ENCODE results near the gene ZNF716.
"Not testable (repeated sequence)": the region's sequence is repeated elsewhere in the genome, so short reads cannot be mapped to it uniquely, and the experiment has no call there.

The ZNF716 gene

DNA sequence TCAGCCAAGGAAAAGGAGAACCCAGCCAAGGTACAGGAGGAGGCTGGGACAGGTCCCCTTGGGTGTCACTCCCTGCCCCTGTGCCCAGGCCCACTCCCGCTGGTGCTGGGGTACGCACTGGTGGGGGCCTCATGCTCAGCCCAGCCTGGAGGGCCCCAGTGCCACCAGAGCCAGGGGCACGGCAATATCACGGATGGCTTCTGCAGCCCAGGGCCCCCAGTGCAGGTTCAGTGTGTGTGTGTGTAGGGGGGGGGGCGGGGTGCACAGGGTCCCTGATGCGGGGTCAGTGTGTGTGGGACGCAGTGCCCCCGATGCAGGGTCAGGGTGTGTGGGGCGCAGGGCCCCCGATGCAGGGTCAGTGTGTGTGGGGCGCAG, 23.4 kb upstream of the ZNF716 start:
- no peak for DNase-seq (ENCODE audit: low read depth)

DNA sequence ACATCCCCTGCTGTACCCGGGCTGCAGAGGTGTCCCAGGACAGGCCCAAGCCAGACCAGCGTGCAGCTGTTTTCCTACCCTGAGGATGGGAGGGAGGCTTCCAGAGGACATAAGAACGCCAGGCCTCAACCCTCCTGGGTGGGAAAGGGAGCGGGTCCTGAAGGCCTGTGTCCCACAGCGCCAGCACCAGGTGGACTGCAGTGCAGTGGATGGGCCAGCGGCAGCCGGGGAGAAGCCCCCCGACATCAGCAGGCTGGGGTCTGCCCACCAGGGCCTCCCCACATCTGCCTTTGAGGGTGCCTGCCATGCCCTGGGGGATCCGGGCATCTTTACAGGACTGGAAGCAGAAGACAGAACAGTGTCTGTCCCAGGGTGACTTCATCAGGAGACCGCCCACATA, 22.8 kb upstream of the ZNF716 start:
- no peak for DNase-seq (ENCODE audit: low read depth)

DNA sequence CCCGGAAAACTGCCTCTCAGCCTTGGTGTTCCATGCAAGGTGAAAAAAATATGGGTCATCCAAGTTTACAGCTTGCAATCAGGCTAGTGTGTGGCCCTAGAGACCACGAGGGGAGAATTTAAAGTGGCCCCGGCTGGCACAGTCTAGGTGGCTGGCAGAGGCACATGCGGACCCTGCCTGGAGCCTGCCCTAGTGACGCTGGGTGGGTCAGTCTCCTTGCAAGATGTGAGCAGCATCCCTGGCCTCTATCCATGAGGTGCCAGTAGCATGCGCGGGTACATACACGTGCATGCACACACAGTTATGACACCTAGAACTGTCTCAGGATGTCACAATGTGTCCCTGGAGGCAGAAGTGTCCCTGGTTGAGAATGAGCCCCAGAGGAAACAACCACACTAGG, 22.4 kb upstream of the ZNF716 start:
- DNase-seq (ENCODE audit: low read depth), result no peak

DNA sequence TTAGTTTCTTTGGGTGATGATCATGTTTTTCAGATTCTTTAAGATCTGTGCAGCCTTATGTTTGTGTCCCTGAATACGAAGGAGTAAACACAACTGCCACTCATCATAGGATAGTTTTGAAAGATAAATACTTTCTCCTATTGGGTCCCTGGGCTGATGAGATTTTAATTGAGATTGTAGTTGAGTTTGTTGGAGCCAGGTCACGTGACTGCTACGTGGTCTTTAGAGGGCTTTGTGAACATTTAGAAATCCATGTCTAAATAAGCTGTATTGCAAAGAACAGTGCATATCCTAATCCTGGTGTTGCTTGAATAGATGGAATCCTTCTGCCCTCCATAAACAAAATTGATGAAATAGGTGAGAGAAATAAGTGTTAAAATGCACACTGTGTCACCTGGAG, 17.4 kb upstream of the ZNF716 start:
- DNase-seq (ENCODE audit: low read depth), result no peak

DNA sequence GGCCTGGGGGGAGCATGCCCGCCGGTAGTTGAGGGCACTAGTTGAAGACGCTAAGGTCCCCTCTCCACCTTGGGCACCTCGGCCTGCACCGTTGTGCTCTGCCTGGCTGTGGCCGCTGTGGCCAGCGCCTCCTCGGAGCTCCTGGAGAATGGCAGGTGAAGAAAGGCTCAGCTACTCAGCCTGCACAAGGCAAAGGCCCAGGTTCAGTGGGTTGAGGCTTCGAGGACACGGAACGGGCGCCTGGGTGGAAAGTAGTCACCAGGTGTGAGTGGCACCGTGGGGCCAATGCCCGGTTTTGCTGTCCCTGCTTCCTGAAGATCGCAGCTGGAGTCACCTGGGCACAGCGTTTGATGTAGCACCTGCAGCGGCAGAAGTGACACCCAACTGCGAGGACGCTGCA, 12.4 kb upstream of the ZNF716 start:
- DNase-seq (ENCODE audit: low read depth), result no peak

DNA sequence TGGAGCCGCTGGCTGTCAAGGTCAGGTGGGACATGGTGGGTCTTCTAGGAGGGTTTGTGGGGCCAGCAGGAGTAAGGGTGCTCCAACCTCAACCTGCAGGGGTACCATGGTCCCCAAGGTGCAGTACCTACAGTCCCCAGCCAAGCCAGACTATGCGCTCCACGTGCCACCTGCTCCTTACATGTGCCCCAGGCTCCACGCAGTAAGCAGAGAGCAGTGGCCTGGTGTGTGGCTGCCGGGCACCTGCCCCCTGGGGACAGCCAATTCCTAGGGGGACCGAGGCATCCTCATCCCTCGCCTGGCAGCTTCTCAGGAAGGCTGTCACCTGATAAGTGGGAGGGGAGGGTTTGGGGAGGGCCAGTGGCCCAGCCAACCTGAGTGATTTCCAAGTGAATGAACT, 11.7 kb upstream of the ZNF716 start:
- DNase-seq (ENCODE audit: low read depth), result no peak

DNA sequence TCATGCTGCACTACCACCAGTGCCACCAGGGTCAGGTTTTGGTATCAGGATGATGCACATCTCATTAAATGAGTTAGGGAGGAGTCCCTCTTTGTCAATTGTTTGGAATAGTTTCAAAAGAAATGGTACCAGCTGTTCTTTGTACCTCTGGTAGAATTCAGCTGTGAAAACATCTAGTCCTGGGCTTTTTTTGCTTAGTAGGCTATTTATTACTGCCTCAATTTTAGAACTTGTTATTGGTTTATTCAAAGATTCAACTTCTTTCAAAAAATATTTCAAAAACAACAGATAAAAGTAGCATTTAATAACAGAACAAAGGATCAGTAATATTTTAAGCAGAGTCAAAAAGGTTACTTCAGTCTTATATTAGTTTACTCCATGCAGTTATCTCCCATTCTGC, 6.4 kb upstream of the ZNF716 start:
- DNase-seq (ENCODE audit: low read depth), result no peak

DNA sequence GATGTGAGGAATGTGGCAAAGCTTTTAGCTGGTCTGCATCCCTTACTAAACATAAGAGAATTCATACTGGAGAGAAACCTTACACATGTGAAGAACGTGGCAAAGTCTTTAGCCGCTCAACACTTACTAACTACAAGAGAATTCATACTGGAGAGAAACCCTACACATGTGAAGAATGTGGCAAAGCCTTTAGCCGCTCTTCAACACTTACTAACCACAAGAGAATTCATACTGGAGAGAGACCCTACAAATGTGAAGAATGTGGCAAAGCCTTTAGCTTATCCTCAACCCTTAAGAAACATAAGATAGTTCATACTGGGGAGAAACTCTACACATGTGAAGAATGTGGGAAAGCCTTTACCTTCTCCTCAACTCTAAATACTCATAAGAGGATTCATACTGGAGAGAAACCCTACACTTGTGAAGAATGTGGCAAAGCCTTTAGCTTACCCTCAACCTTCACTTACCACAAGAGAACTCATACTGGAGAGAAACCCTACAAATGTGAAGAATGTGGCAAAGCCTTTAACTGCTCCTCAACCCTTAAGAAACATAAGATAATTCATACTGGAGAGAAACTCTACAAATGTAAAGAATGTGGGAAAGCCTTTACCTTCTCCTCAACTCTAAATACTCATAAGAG, 19.3 kb downstream of the ZNF716 start:
- DNase-seq (ENCODE audit: low read depth), result not testable (repeated sequence)

DNA sequence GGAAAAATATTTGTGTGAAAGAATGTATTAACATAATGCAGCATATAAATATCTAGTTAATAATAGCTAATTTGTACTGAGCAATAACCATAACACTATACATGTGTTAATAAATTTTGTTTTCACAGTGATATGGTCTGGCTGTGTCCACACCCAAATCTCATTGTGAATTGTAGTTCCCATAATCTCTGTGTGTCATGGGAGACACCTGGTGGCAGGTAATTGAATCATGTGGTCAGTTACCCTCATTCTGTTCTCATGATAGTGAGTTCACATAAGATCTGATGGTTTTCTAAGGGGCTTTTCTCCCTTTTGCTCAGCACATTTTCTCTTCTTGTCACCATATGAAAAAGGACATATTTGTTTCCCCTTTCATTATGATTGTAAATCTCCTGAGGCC, 30.3 kb downstream of the ZNF716 start:
- not testable (repeated sequence) for DNase-seq (ENCODE audit: low read depth)

DNA sequence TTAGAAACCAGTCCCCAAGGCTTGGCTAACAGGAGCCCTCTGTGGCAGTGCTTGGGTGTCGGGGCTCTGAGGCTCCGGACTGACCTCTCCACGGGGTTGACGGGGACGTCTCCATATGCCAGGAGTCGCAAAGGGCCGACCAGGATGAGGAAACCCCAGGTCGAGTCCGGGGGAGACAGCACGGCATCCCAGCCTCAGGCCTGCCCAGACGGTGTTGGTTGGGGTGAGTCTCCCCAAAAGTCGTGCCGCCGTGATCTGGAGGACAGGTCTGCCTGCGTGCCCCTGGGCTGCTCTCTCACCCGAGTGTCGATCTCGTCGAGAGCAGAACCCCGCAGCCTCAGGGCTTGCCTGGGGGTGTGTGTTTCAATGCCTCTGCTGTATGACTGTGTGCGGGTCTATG, 35.0 kb downstream of the ZNF716 start:
- DNase-seq (ENCODE audit: low read depth), result not testable (repeated sequence)

DNA sequence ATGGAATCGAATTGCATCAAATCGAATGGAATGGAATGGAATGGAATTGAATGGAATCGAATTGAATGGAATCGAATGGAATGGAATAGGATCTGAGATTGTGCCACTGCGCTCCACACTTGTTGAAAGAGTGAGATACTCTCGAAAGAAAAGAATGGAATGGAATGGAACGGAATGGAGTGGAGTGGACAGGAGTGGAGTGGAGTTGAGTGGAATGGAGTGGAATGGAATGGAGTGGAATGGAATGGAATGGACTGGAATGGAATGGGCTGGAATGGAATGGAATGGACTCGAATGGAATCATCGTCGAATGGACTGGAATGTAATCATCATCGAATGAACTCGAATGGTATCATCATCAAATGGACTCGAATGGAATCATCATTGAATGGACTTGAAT, 38.0 kb downstream of the ZNF716 start:
- DNase-seq (ENCODE audit: low read depth), result no peak

DNA sequence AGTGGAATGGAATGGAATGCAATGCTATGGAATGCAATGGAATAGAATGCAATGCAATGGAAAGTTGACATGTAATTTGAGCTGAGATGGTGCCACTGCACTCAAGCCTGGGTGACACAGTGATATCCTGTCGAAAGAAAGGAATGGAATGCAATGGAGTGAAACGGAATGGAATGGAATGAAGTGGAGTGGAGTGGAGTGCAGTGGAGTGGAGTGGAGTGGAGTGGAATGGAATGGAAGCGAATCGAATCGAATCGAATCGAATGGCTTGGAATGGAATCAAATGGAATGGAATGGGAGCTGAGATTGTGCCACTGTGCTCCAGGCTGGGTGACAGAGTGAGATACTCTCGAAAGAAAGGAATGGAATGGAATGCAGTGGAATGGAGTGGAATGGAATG, 45.1 kb downstream of the ZNF716 start:
- DNase-seq (ENCODE audit: low read depth), result not testable (repeated sequence)

DNA sequence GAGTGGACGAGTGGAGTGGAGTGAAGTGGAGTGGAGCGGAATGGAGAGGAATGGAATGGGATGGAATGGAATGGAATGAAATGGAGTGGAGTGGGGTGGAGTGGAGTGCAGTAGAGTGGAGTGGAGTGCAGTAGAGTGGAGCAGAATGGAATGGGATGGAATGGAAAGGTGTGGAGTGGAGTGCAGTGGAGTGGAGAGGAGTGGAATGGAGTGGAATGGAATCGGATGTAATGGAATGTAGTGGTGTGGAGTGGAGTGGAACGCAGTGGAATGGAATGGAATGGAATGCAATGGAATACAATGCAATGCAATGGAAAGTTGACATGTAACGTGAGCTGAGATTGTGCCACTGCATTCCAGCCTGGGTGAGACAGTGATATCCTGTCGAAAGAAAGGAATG, 46.4 kb downstream of the ZNF716 start:
- DNase-seq (ENCODE audit: low read depth), result no peak

DNA sequence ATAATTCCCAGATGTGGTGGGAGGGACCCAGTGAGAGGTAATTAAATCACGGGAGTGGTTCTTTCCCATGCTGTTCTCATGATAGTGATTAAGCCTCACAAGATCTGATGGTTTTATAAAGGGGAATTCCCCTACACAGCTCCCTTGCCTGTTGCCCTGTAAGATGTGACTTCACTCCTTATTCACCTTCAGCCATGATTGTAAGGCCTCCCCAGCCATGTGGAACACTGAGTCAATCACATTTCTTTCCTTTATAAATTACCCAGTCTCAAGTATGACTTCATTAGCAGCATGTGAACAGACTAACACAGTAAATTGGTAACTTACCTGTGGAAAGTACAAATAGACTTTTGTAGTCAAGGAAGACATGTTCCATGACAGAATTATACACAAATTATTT, 55.2 kb downstream of the ZNF716 start:
- DNase-seq (ENCODE audit: low read depth), result no peak

Data from activated T-helper 9 cell treated with anti-CD3 and anti-CD28 coated beads, Interleukin-2, amount 50 U/mL, for 16 hours (primary cell).